Measurements from ENCODE around the gene DDX47. TPM values are rescaled to one million over a fixed set of nuclear protein-coding genes. Genes with fewer than 3 reads are reported as not detected.
"Not testable (repeated sequence)": the region's sequence is repeated elsewhere in the genome, so short reads cannot be mapped to it uniquely, and the experiment has no call there.

The DDX47 gene
- polyA plus RNA-seq, 1 of the 3 experiments (the other 2 are of a cell fraction), result 68.4 TPM

DNA sequence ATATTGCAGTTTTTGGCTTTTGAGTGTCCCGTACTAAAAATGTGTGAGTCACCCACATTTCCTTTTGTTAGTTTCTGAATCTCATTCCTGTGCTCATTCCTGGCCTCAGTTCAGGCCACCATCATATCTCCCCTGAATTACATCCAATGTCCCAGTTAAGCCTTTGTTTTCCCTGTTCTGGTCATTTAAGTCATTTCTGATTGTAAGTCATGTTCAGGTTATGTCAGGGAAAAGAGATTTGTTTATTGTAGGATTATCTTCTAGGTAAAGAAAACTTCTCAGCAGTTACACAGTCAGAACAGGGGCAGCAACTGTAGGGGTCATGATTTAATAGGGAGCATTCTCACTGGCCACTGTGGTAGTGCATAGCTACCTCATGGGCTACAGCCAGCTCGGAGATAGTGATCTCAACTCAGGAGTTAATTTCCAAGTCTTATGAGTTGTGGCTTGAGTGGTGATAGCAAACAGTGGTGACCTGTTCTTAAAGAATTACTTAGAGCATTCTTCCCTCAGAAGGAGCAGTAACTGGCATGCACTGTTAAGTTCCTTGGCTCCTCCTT is 6.7 kb downstream of the DDX47 start (continued):
- TF ChIP-seq, protein P1, sequence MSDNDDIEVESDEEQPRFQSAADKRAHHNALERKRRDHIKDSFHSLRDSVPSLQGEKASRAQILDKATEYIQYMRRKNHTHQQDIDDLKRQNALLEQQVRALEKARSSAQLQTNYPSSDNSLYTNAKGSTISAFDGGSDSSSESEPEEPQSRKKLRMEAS (IDR thresholded peaks at IDR 0.05; ENCODE audit: low read depth), result peak; percentile 75; the same call in 1 of the 2 replicates
- TF ChIP-seq FOXJ3 (CRISPR knock-in tag; IDR thresholded peaks at IDR 0.05) (no peak), FOSL2 (IDR thresholded peaks at IDR 0.05; ENCODE audit: borderline replicate concordance, low read depth) (peak; percentile 79), TAF1 (IDR thresholded peaks at IDR 0.05; ENCODE audit: borderline replicate concordance, low read depth, low read length) (0 out of 2 replicates have a peak, but pooled peaks have one; percentile 12), MXI1 (IDR thresholded peaks at IDR 0.05; ENCODE audit: low read depth, low read length) (no peak), RAD21 (IDR thresholded peaks at IDR 0.05; ENCODE audit: low read length) (no peak), MEF2A (IDR thresholded peaks at IDR 0.05; ENCODE audit: borderline replicate concordance, low read depth) (0 out of 2 replicates have a peak, but pooled peaks have one; percentile 50), TEAD4 (IDR thresholded peaks at IDR 0.05; ENCODE audit: borderline replicate concordance, insufficient read depth) (peak; percentile 89), EP300 (IDR thresholded peaks at IDR 0.05; ENCODE audit: borderline replicate concordance in 1 of 2, low read depth in 1 of 2, low read length in 1 of 2) (peak in 1 of 2 experiments; percentile 87; a peak in 3 of 4 replicates), JUND (IDR thresholded peaks at IDR 0.05) (peak; percentile 91), GATA2 (CRISPR knock-in tag; IDR thresholded peaks at IDR 0.05) (no peak), RCOR1 (IDR thresholded peaks at IDR 0.05; ENCODE audit: low read length) (no peak), NFIC (IDR thresholded peaks at IDR 0.05; ENCODE audit: borderline replicate concordance) (peak; percentile 86), POLR2AphosphoS5 (IDR thresholded peaks at IDR 0.05; ENCODE audit: low read depth, low read length) (peak; percentile 74; the same call in 1 of the 2 replicates), YY1 (IDR thresholded peaks at IDR 0.05; ENCODE audit: low read depth) (no peak), GABPA (IDR thresholded peaks at IDR 0.05; ENCODE audit: low read depth) (no peak), SIN3A (IDR thresholded peaks at IDR 0.05; ENCODE audit: borderline replicate concordance, low read depth, low read length) (0 out of 2 replicates have a peak, but pooled peaks have one; percentile 19), FOXM1 (IDR thresholded peaks at IDR 0.05; ENCODE audit: low read depth) (peak; percentile 56)
- TF ChIP-seq, protein P2, sequence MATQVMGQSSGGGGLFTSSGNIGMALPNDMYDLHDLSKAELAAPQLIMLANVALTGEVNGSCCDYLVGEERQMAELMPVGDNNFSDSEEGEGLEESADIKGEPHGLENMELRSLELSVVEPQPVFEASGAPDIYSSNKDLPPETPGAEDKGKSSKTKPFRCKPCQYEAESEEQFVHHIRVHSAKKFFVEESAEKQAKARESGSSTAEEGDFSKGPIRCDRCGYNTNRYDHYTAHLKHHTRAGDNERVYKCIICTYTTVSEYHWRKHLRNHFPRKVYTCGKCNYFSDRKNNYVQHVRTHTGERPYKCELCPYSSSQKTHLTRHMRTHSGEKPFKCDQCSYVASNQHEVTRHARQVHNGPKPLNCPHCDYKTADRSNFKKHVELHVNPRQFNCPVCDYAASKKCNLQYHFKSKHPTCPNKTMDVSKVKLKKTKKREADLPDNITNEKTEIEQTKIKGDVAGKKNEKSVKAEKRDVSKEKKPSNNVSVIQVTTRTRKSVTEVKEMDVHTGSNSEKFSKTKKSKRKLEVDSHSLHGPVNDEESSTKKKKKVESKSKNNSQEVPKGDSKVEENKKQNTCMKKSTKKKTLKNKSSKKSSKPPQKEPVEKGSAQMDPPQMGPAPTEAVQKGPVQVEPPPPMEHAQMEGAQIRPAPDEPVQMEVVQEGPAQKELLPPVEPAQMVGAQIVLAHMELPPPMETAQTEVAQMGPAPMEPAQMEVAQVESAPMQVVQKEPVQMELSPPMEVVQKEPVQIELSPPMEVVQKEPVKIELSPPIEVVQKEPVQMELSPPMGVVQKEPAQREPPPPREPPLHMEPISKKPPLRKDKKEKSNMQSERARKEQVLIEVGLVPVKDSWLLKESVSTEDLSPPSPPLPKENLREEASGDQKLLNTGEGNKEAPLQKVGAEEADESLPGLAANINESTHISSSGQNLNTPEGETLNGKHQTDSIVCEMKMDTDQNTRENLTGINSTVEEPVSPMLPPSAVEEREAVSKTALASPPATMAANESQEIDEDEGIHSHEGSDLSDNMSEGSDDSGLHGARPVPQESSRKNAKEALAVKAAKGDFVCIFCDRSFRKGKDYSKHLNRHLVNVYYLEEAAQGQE (IDR thresholded peaks at IDR 0.05; ENCODE audit: low read depth, low read length), result 0 out of 2 replicates have a peak, but pooled peaks have one; percentile 7
- TF ChIP-seq, protein P3, sequence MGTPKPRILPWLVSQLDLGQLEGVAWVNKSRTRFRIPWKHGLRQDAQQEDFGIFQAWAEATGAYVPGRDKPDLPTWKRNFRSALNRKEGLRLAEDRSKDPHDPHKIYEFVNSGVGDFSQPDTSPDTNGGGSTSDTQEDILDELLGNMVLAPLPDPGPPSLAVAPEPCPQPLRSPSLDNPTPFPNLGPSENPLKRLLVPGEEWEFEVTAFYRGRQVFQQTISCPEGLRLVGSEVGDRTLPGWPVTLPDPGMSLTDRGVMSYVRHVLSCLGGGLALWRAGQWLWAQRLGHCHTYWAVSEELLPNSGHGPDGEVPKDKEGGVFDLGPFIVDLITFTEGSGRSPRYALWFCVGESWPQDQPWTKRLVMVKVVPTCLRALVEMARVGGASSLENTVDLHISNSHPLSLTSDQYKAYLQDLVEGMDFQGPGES (IDR thresholded peaks at IDR 0.05; ENCODE audit: low read depth, low read length), result no peak
- TF ChIP-seq, protein P4, sequence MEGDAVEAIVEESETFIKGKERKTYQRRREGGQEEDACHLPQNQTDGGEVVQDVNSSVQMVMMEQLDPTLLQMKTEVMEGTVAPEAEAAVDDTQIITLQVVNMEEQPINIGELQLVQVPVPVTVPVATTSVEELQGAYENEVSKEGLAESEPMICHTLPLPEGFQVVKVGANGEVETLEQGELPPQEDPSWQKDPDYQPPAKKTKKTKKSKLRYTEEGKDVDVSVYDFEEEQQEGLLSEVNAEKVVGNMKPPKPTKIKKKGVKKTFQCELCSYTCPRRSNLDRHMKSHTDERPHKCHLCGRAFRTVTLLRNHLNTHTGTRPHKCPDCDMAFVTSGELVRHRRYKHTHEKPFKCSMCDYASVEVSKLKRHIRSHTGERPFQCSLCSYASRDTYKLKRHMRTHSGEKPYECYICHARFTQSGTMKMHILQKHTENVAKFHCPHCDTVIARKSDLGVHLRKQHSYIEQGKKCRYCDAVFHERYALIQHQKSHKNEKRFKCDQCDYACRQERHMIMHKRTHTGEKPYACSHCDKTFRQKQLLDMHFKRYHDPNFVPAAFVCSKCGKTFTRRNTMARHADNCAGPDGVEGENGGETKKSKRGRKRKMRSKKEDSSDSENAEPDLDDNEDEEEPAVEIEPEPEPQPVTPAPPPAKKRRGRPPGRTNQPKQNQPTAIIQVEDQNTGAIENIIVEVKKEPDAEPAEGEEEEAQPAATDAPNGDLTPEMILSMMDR (IDR thresholded peaks at IDR 0.05), result no peak
- TF ChIP-seq, protein P5, sequence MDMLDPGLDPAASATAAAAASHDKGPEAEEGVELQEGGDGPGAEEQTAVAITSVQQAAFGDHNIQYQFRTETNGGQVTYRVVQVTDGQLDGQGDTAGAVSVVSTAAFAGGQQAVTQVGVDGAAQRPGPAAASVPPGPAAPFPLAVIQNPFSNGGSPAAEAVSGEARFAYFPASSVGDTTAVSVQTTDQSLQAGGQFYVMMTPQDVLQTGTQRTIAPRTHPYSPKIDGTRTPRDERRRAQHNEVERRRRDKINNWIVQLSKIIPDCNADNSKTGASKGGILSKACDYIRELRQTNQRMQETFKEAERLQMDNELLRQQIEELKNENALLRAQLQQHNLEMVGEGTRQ (IDR thresholded peaks at IDR 0.05; ENCODE audit: borderline replicate concordance, low read depth, low read length), result no peak
- TF ChIP-seq, protein P6, sequence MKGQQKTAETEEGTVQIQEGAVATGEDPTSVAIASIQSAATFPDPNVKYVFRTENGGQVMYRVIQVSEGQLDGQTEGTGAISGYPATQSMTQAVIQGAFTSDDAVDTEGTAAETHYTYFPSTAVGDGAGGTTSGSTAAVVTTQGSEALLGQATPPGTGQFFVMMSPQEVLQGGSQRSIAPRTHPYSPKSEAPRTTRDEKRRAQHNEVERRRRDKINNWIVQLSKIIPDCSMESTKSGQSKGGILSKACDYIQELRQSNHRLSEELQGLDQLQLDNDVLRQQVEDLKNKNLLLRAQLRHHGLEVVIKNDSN (IDR thresholded peaks at IDR 0.05; ENCODE audit: borderline replicate concordance, low read depth), result no peak

DNA sequence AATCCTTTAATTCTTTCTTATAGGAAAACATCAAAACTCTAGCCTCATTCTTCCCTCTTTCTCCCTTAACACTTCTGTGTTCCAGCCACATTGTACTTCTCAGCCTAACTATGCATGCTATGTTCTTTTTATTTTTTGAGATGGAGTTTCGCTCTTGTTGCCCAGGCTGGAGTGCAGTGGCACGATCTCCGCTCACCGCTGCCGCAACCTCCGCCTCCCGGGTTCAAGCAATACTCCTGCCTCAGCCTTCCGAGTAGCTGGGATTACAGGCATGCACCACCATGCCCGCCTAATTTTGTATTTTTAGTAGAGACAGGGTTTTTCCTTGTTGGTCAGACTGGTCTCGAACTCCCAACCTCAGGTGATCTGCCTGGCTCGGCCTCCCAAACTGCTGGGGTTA is 7.2 kb downstream of the DDX47 start:
- H3K9ac ChIP-seq, result peak overlapping the region; percentile 46; the same call in 1 of the 2 replicates
- peaks cover 65 to 77% of the 10 kb centered on the region in 2 experiments for H3K36me3 ChIP-seq (replicated peaks in 1 of 2; ENCODE audit: control insufficient read depth in 1 of 2, insufficient read depth in 2 of 2, low read length in 1 of 2)
- H3K9me2 ChIP-seq; H4K20me1 ChIP-seq (ENCODE audit: insufficient read depth); H3K27me3 ChIP-seq (ENCODE audit: insufficient read depth); DNase-seq; H3K4me3 ChIP-seq (ENCODE audit: low read depth in 2 of 2, low read length in 1 of 2); POLR2A ChIA-PET; H3K9me3 ChIP-seq; H2AFZ ChIP-seq (ENCODE audit: low read depth): not testable (repeated sequence)
- peak overlapping the region; percentile 45 for H3K4me2 ChIP-seq
- peaks cover 56% of the 10 kb centered on the region for H3K79me2 ChIP-seq (ENCODE audit: insufficient read depth)
- peaks cover 44% of the 10 kb centered on the region for H3F3A ChIP-seq (replicated peaks; ENCODE audit: insufficient read depth)
- CTCF ChIA-PET, result interaction anchor here (1.7 to 1.9 kb wide), 3 partner anchors 16 to 444 kb away, joined by 4 to 6 read pairs (median 5); no protein-coding TSS in a partner anchor
- 93% methylated on average over 11 of the region's 11 CpGs for WGBS (ENCODE audit: low lambda C conversion rate)
- peak overlapping the region; percentile 81 to 88; a peak in 3 of 4 replicates for H3K27ac ChIP-seq (ENCODE audit: low read depth in 2 of 2, low read length in 1 of 2)
- H3K4me1 ChIP-seq (ENCODE audit: control insufficient read depth in 1 of 2, insufficient read depth in 2 of 2, low read depth in 1 of 2, low read length in 1 of 2), result peaks cover 7 to 35% of the 10 kb centered on the region in 2 experiments
